Trophoblast cell (in vitro differentiated cells and primary cell): ENCODE data around the gene PCDHGA4.
A peak's percentile ranks its signal among the peaks of the same experiment; 100 is the strongest.

ENCODE experiments used
- DNase-seq, 2 donors: peaks; one replicate each; pipeline ENCODE4 v3.0.0-alpha.2; 2016
- H2AFZ ChIP-seq: 2 replicates; pipeline ENCODE4 v1.6.1; 2013; ENCODE audit warnings: low read length, moderate library complexity, mild to moderate bottlenecking; ENCODE audit not compliant: insufficient read depth, poor library complexity
- H2AK5ac ChIP-seq: 2 replicates; pipeline ENCODE4 v1.6.1; 2013; ENCODE audit warnings: mild to moderate bottlenecking, low read length
- H2BK120ac ChIP-seq: 2 replicates; pipeline ENCODE4 v1.6.1; 2013; ENCODE audit warnings: low read length, mild to moderate bottlenecking, moderate library complexity; ENCODE audit not compliant: insufficient read depth, poor library complexity
- H2BK12ac ChIP-seq: 2 replicates; pipeline ENCODE4 v1.6.1; 2013; ENCODE audit warnings: mild to moderate bottlenecking, low read length, moderate library complexity
- H2BK5ac ChIP-seq: 2 replicates; pipeline ENCODE4 v1.6.1; 2013; ENCODE audit warnings: low read length, low read depth, moderate library complexity, mild to moderate bottlenecking; ENCODE audit not compliant: poor library complexity
- H3K14ac ChIP-seq: 2 replicates; pipeline ENCODE4 v1.6.1; 2013; ENCODE audit warnings: mild to moderate bottlenecking, low read length
- H3K18ac ChIP-seq: 2 replicates; pipeline ENCODE4 v1.6.1; 2013; ENCODE audit warnings: mild to moderate bottlenecking, low read length
- H3K23ac ChIP-seq: 2 replicates; pipeline ENCODE4 v1.6.1; 2013; ENCODE audit warnings: low read length
- H3K27ac ChIP-seq: 2 replicates; pipeline ENCODE4 v1.5.1; 2013; ENCODE audit warnings: low read depth, mild to moderate bottlenecking, inconsistent platforms, low read length, moderate library complexity
- H3K27me3 ChIP-seq: 2 replicates; pipeline ENCODE4 v1.6.1; 2013; ENCODE audit warnings: inconsistent platforms, mild to moderate bottlenecking, low read length, moderate library complexity; ENCODE audit not compliant: insufficient read depth
- H3K36me3 ChIP-seq, 2 experiments: 1 replicate in 1 of 2; 2 replicates in 1 of 2; pipeline ENCODE4 v1.6.1; 2013; ENCODE audit warnings: low read length in 2 of 2, mild to moderate bottlenecking in 2 of 2, moderate library complexity in 1 of 2; ENCODE audit not compliant: insufficient read depth in 2 of 2, control insufficient read depth in 1 of 2
- H3K4ac ChIP-seq: 2 replicates; pipeline ENCODE4 v1.6.1; 2013; ENCODE audit warnings: low read depth, mild to moderate bottlenecking, low read length, moderate library complexity
- H3K4me1 ChIP-seq, 2 experiments: 1 replicate in 1 of 2; 2 replicates in 1 of 2; pipeline ENCODE4 v1.6.1; 2013; ENCODE audit warnings: low read length in 2 of 2, mild to moderate bottlenecking in 2 of 2, moderate library complexity in 1 of 2; ENCODE audit not compliant: insufficient read depth in 2 of 2, control insufficient read depth in 1 of 2
- H3K4me2 ChIP-seq: 2 replicates; pipeline ENCODE4 v1.6.1; 2013; ENCODE audit warnings: inconsistent platforms, mild to moderate bottlenecking, low read length, moderate library complexity
- H3K4me3 ChIP-seq: 2 replicates; pipeline ENCODE4 v1.5.1; 2013; ENCODE audit warnings: mild to moderate bottlenecking, low read depth, low read length, inconsistent platforms
- H3K79me1 ChIP-seq: one replicate; pipeline ENCODE4 v1.6.1; 2013; ENCODE audit warnings: low read length
- H3K79me2 ChIP-seq: 2 replicates; pipeline ENCODE4 v1.6.1; 2013; ENCODE audit warnings: low read length, mild to moderate bottlenecking; ENCODE audit not compliant: control insufficient read depth, insufficient read depth, poor library complexity
- H3K9ac ChIP-seq: 2 replicates; pipeline ENCODE4 v1.6.1; 2013; ENCODE audit warnings: mild to moderate bottlenecking, low read length
- H3K9me3 ChIP-seq: 2 replicates; pipeline ENCODE4 v1.6.1; 2013; ENCODE audit warnings: low read depth, mild to moderate bottlenecking, control low read depth, inconsistent platforms, low read length; ENCODE audit not compliant: insufficient read depth
- H4K12ac ChIP-seq: 2 replicates; pipeline ENCODE4 v1.6.1; 2013; ENCODE audit warnings: low read depth, mild to moderate bottlenecking, low read length, moderate library complexity
- H4K8ac ChIP-seq: 2 replicates; pipeline ENCODE4 v1.6.1; 2013; ENCODE audit warnings: low read depth, mild to moderate bottlenecking, low read length, moderate library complexity
- H4K91ac ChIP-seq: one replicate; pipeline ENCODE4 v1.6.1; 2013; ENCODE audit warnings: low read depth, mild to moderate bottlenecking, low read length, moderate library complexity
- WGBS: extraction: QIAGEN DNeasy Blood & Tissue Kit; methylation state at CpG from one replicate; pipeline ENCODE4 v1.1.7; 2013; ENCODE audit warnings: missing lambda C conversion rate; ENCODE audit not compliant: insufficient read length, insufficient coverage; ENCODE audit errors: extremely low coverage; 5-methylcytosine and 5-hydroxymethylcytosine counted together

The PCDHGA4 gene

DNA sequence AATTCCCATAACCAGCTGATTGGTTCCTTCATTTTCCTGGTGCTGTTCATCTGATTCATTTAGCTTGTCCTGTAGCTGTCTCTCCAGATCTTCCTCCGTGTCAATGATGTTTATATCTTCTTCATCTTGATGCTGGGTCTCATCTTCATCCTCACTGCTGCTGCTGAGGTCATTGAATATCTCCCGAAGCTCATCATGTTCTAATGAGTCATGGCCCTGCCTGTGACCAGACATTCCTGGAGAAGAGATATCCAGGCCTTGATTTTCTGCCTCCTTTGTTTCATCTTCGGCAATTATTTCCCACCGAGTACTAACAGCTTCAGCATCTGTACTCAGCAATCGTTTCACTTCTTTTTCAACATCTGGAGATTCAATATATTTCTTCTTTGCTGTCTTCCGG, 35.6 kb upstream of the PCDHGA4 start:
- Histone ChIP-seq H3K18ac (no peak overlapping the region), H3K4ac (peak overlapping the region; percentile 83), H3K4me3 (no peak overlapping the region), H3K14ac (no peak overlapping the region), H2BK5ac (no peak overlapping the region), H3K23ac (no peak overlapping the region), H3K79me1 (peaks cover 6% of the 10 kb centered on the region), H4K12ac (no peak overlapping the region), H3K27me3 (no peaks in the 10 kb centered on the region), H2AK5ac (no peak overlapping the region), H3K36me3 (peaks cover 5 to 11% of the 10 kb centered on the region in 2 experiments), H2BK120ac (no peak overlapping the region), H4K91ac (no peak overlapping the region), H3K9me3 (peaks cover 3% of the 10 kb centered on the region), H3K4me1 (peaks cover 2 to 5% of the 10 kb centered on the region in 2 experiments), H3K79me2 (peaks cover 4% of the 10 kb centered on the region), H3K27ac (no peak overlapping the region), H4K8ac (no peak overlapping the region), H2AFZ (no peak overlapping the region), H2BK12ac (no peak overlapping the region), H3K4me2 (no peak overlapping the region), H3K9ac (no peak overlapping the region)
- DNase-seq = no peak
- WGBS = no CpG with 5 or more reads among the region's 6 CpGs

DNA sequence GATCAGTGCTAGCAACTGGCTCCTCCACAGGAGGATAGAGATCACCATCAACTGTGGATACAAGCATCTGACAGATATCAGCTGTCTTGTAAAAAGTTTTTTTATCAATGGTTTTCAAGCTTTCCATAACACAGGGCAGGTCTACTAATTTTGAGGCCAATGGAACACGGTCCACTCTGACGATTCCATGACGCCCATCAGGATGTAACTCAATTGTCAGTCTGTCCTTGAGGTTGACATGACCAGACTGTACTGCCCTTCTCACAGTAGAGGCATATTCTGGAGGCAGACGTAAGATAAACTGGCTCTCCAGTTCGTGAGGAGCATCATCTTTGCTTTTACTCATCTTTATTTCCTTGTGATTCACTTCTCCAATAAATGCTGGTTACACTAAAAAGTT, 35.1 kb upstream of the PCDHGA4 start:
- no peak overlapping the region for H2BK5ac ChIP-seq
- no peaks in the 10 kb centered on the region for H3K27me3 ChIP-seq
- H3K27ac ChIP-seq = no peak overlapping the region
- no peak overlapping the region for H2AK5ac ChIP-seq
- no peak overlapping the region for H2BK120ac ChIP-seq
- H4K91ac ChIP-seq = no peak overlapping the region
- H3K36me3 ChIP-seq = peaks cover 5 to 11% of the 10 kb centered on the region in 2 experiments
- peaks cover 3% of the 10 kb centered on the region for H3K9me3 ChIP-seq
- no peak overlapping the region for H4K8ac ChIP-seq
- no peak overlapping the region for H2AFZ ChIP-seq
- no peak overlapping the region for H3K14ac ChIP-seq
- peaks cover 6% of the 10 kb centered on the region for H3K79me1 ChIP-seq
- DNase-seq = no peak
- no peak overlapping the region for H4K12ac ChIP-seq
- peaks cover 4% of the 10 kb centered on the region for H3K79me2 ChIP-seq
- H3K18ac ChIP-seq = no peak overlapping the region
- peak overlapping the region; percentile 57 for H3K4me3 ChIP-seq
- no peak overlapping the region for H3K9ac ChIP-seq
- peak overlapping the region; percentile 59 for H3K4me2 ChIP-seq
- H3K23ac ChIP-seq = no peak overlapping the region
- no peak overlapping the region for H2BK12ac ChIP-seq
- H3K4me1 ChIP-seq = peaks cover 2 to 5% of the 10 kb centered on the region in 2 experiments
- peak overlapping the region; percentile 77 for H3K4ac ChIP-seq
- WGBS = no CpG with 5 or more reads among the region's 5 CpGs

DNA sequence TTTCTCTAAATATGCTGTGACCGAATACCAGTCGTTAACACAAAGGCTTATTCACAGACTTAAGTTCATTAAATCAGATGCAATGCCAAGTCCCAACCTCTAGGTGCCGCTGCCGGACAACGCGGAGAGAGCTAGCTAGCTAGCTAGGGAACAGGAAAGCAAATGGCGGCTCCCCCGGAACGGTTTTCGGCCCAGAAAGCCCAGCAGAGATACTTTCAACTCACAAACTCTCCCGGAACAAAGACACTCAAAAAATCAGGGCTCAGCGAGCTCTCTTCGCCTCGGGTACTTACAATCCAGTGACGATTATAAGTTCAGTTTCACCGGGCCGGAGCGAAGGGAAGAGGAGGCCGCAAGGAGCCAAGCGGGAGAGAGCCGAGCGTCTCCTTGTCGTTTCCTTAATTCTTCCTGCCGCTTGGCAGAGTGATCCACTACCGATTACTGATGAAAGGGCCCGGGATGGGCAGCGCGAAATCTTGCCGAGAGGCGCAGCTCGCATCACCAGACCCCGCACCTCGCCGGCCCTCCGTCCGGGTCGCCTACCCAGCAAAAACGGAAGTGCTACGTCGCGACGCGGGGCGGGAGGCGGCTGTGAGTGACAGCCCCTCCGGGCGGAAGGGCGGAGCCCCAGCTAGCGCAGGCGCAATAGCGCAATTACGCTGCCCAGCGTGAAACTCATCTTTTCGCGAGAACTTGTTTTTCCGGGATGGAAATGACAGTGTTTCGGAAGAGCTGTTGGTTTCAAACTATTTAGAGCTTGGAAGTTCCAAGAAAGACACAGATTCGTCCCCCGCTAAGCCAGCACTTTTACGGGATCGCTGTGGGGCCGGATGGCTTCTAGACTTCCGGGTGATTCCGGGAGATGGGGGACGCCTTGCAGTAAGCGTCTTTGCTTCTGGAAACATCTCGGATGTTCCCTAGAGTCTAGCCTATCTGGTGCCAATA, 34.3 kb upstream of the PCDHGA4 start, which contains the start of gene TAF7:
Gene TAF7, minus strand, starts transcription at position 560 of the 945 bp plus-strand sequence. CDS start 740 bp downstream, outside the sequence.
- Histone ChIP-seq H3K23ac (no peak within 1 kb of the TSS), H4K8ac (peak within 1 kb of the TSS; percentile 97), H4K91ac (peak within 1 kb of the TSS; percentile 81), H3K79me2 (peaks cover 4% of the 10 kb centered on the region), H2BK120ac (peak within 1 kb of the TSS; percentile 49), H3K27me3 (no peaks in the 10 kb centered on the region), H3K4me2 (peak within 1 kb of the TSS; percentile 86), H3K9ac (peak within 1 kb of the TSS; percentile 84), H3K18ac (peak within 1 kb of the TSS; percentile 85), H3K79me1 (peaks cover 6% of the 10 kb centered on the region), H2BK5ac (peak within 1 kb of the TSS; percentile 82), H3K4me1 (peaks cover 2 to 5% of the 10 kb centered on the region in 2 experiments), H2BK12ac (no peak within 1 kb of the TSS), H3K4ac (peak within 1 kb of the TSS; percentile 77), H3K36me3 (peaks cover 5 to 9% of the 10 kb centered on the region in 2 experiments), H3K4me3 (peak within 1 kb of the TSS; percentile 84), H2AK5ac (peak within 1 kb of the TSS; percentile 32), H3K14ac (peak within 1 kb of the TSS; percentile 83), H3K27ac (peak within 1 kb of the TSS; percentile 88), H4K12ac (peak within 1 kb of the TSS; percentile 91), H3K9me3 (peaks cover 3% of the 10 kb centered on the region), H2AFZ (peak within 1 kb of the TSS; percentile 57)
- peak; percentile 94 to 100 for DNase-seq
- WGBS = no CpG with 5 or more reads among the region's 67 CpGs

GRCh38 chr5:141322261-141322660, 32.6 kb upstream of the PCDHGA4 start:
- no peak overlapping the region for H3K27ac ChIP-seq
- H4K8ac ChIP-seq = no peak overlapping the region
- peaks cover 2 to 9% of the 10 kb centered on the region in 2 experiments for H3K36me3 ChIP-seq
- H2AFZ ChIP-seq = no peak overlapping the region
- H3K4me1 ChIP-seq = peaks cover 2 to 5% of the 10 kb centered on the region in 2 experiments
- no peak overlapping the region for H2AK5ac ChIP-seq
- no peak overlapping the region for H2BK120ac ChIP-seq
- no peak overlapping the region for H3K23ac ChIP-seq
- peaks cover 6% of the 10 kb centered on the region for H3K79me1 ChIP-seq
- no peak overlapping the region for H3K9ac ChIP-seq
- H3K4me3 ChIP-seq = no peak overlapping the region
- no peak overlapping the region for H3K4ac ChIP-seq
- no peaks in the 10 kb centered on the region for H3K27me3 ChIP-seq
- H4K12ac ChIP-seq = no peak overlapping the region
- H3K14ac ChIP-seq = no peak overlapping the region
- no peak overlapping the region for H4K91ac ChIP-seq
- peaks cover 3% of the 10 kb centered on the region for H3K9me3 ChIP-seq
- H2BK12ac ChIP-seq = no peak overlapping the region
- no peak overlapping the region for H2BK5ac ChIP-seq
- no CpG with 5 or more reads among the region's 3 CpGs for WGBS
- no peak for DNase-seq
- H3K4me2 ChIP-seq = no peak overlapping the region
- no peak overlapping the region for H3K18ac ChIP-seq
- peaks cover 4% of the 10 kb centered on the region for H3K79me2 ChIP-seq
